Activated CD8-positive, alpha-beta memory T cell treated with anti-CD3 and anti-CD28 coated beads, Interleukin-2, amount 50 U/mL, for 1 hour (primary cell): ENCODE data around the gene CRLF3.
"Not testable (repeated sequence)": the region's sequence is repeated elsewhere in the genome, so short reads cannot be mapped to it uniquely, and the experiment has no call there.

Experiments used
- DNase-seq: peaks from one replicate; pipeline ENCODE4 v3.0.0-alpha.2; 2020; ENCODE audit errors: extremely low read depth

CRLF3 gene

DNA sequence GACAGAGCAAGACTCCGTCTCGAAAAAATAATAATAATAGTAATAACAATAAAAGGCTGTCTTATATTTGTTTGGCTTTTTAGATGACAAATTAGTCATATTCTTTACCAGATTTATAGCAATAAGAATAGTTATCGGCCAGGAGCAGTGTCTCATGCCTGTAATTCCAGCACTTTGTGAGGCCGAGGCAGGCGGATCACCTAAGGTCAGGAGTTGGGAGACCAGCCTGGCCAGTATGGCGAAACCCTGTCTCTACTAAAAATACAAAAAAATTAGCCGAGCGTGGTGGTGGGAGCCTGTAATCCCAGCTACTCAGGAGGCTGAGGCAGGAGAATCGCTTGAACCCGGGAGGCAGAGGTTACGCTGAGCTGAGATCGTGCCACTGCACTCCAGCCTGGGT, 10.3 kb downstream of the CRLF3 start:
- DNase-seq = not testable (repeated sequence)

GRCh38 chr17:30812218-30813177, 12.0 kb downstream of the CRLF3 start:
- DNase-seq = no peak

- no peak for DNase-seq
Measured at GRCh38 chr17:30809867-30810266, 14.6 kb downstream of the CRLF3 start.

- no peak for DNase-seq
Measured at GRCh38 chr17:30808785-30809286, 15.7 kb downstream of the CRLF3 start.

DNA sequence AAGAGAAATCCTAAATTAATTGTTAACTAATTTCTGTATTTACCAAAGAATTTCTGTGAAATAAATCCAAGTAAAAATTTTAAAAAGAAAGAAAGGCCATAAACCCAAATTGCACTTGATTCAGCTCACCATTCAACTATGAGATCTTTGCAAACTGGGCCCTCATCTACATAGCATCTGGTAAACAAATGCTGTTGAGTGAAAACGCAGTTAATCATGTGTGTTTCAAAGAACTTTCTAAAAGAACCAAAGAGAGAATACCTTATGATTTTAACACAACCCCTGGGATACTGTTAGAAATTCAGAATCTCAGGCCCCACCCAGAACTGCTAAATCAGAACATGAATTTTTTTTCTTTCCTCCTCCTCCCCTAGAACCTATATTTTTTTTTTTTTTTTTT, 16.6 kb downstream of the CRLF3 start:
- no peak for DNase-seq

DNA sequence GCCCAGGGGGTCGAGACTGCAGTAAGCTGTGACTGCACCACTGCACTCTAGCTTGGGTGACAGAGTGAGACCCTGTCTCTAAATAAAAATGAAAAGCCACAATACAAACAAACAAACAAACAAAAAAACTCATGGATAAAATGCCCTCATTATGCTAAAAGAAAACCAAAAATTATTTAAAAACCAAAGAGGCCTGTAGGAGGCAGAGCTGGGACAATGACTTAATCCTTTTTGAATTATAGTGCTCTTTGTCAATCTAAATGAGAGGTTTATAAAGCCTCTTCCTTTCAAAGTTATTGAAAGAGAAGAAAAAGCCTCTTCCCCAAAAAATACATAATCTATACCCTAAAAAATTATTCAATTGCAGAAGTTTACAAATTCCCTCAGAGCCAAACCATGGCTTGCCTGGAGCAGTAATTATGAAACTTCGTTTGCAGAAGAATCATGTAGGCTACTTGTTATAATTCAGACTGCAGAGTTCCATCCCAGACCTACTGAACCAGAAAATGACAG, 18.5 kb downstream of the CRLF3 start:
- DNase-seq = no peak

DNA sequence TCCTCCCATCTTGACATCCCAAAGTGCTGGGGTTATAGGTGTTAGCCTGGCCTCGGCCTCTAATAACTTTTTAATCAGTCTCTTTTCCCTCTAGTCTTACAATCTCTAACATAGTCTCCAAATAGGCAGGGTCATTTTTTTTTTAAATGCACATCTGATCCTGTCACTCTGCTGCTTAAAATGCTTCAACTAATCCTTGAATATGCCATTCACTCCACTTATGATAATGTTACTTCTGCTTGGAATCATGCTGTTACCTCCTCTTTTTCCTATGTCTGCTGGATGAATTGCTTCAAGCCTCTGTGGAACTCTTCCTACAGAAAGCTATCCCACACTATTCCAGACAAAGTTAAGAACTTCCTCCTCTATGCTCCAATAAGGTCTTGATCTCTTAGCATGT, 22.8 kb downstream of the CRLF3 start:
- DNase-seq = no peak

DNA sequence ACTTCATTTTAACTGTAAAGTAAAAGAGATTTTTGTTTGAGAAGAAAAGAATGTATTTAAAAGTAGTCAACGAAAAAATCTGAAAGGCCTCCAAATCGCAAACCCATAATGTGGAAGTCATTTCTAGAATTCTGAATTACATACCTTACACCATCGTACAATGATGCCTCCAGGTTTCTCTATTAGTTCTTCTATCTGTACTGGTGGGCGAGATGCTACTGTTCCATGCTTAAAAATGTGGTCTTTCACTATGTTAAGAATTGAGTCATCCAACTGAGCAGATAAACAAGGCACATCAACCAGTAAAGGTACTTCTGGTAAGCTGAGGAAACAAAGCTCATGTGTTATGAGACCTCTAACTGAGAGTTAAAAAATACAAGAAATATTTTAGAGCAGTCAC, 28.5 kb downstream of the CRLF3 start:
- no peak for DNase-seq

DNA sequence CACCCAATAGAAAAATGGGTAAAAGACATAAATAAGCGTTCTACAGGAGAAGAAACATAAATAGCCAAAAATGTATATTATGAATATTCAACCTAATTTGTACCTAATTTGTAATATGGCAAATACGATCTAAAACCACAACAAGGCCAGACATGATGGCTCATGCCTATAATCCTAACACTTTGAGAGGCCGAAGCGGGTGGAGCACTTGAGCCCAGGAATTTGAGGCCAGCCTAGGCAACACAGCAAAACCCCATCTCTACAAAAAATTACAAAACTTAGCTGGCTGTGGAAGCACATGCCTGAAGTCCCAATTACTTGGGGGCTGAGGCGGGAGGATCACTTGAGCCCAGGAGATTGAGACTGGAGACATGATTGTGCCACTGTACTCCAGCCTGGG, 30.1 kb downstream of the CRLF3 start:
- DNase-seq = no peak

DNA sequence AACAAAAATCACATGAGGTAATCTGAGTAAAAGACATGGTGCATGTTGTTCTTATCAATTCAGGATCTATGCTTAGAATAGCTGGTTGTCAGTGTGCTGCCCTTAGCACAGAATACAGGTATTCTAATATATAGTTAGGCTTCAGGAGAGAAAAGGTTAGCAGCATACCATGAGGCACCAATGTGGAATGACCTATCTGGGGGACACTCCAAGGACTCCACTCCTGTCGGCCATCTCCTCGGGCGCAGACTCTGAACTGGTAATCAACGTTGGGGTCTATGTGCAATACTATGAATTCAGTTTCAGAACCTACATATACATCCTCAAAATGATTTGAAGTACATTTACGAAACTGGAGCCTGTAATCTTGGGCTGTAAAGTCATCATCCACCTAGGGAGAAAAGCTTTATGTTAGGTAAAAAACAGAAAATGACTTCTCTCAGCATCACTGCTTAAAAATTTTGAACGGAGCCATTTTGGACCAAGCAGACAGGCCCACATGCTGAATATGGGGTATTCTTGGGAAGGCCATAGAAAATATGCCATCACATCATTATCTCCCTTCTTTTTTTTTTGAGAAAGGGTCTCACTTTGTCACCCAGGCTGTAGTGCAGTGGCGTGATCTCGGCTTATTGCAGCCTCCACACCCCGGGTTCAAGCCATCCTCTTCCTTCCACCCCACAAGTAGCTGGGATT, 31.1 kb downstream of the CRLF3 start:
- DNase-seq = no peak

GRCh38 chr17:30790279-30790678, 34.2 kb downstream of the CRLF3 start:
- no peak for DNase-seq

DNA sequence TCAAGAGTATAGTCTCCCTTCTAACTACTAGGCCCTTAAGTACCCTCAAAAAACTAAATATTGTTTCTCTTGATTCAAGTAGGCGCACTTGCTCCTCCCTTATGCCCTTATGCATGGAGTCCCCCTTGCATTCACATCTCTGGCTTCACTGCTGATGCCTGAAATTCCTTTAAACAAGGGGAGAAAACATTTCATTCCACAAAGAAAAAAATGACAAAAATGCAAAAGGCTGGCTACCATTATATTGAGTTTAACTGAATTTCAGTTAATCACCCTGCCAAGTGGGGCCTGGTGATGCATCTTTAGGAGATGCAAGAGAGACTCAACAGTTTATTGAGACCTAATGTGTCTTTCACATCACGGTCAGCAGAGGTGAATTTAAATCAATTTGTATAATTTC, 35.6 kb downstream of the CRLF3 start:
- DNase-seq = no peak

DNA sequence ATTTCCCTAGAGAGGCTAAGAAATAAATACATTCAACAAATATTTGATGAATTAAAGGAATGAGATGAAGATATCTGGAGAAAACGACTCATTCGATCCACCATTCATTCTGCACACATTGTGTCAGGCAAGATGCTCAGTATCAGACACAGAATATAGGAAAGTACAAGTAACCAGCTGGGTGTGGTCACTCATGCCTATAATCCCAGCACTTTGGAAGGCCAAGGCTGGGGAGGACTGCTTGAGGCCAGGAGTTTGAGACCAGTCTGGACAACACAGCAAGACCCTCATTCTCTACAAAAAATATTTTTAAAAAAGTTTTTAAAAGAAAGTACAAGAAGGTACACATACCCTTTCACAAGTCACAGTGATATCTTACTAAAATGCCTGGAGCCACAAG, 42.3 kb downstream of the CRLF3 start:
- no peak for DNase-seq

GRCh38 chr17:30780343-30780742, 44.1 kb downstream of the CRLF3 start:
- no peak for DNase-seq

- not testable (repeated sequence) for DNase-seq
Measured at GRCh38 chr17:30768771-30769170, 55.7 kb downstream of the CRLF3 start.

GRCh38 chr17:30767641-30768404, 56.7 kb downstream of the CRLF3 start:
- DNase-seq = not testable (repeated sequence)

DNA sequence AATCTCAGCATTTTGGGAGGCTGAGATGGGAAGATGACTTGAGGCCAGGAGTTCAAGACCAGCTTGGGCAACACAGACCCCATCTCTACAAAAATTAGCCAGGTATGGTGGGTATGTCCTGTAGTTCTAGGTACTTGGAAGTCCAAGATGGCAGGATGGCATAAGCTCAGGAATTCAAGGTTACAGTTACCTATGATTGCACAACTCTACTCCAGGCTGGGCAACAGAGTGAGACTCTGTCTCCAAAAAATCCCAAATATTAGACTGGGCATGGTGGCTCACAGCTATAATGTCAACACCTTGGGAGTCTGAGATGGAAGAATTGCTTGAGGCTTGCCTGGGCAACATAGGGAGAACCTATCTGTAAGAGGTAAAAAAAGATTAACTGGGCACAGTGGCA, 63.4 kb downstream of the CRLF3 start:
- no peak for DNase-seq

- DNase-seq = not testable (repeated sequence)
Measured at GRCh38 chr17:30753291-30753690, 71.2 kb downstream of the CRLF3 start.

DNA sequence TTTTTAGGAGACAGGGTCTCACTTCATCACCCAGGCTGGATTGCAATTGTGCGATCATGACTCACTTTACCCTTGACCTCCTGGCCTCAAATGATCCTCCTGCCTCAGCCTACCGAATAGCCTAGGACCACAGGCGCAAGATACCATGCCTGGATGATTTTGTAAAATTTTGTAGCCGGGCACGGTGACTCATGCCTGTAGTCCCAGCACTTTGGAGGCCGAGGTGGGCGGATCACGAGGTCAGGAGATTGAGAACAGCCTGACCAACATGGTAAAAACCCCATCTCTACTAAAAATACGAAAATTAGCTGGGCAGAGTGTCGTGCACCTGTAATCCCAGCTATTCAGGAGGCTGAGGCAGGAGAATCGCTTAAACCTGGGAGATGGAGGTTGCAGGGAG, 73.5 kb downstream of the CRLF3 start:
- not testable (repeated sequence) for DNase-seq

DNA sequence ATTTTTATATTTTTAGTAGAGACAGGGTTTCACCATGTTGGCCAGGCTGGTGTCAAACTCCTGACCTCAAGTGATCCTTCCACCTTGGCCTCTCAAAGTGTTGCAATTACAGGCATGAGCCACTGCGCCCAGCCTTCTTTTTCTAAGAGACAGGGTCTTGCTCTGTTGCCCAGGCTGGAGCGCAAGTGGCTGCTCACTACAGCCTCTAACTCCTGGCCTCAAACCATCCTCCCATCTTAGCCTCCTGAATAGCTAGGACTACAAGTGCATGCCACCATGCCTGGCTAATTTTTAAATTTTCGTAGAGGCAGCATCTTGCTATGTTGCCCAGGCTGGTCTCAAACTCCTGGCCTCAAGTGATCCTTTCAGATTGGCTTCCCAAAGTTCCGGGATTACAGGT, 76.9 kb downstream of the CRLF3 start:
- DNase-seq = not testable (repeated sequence)

DNA sequence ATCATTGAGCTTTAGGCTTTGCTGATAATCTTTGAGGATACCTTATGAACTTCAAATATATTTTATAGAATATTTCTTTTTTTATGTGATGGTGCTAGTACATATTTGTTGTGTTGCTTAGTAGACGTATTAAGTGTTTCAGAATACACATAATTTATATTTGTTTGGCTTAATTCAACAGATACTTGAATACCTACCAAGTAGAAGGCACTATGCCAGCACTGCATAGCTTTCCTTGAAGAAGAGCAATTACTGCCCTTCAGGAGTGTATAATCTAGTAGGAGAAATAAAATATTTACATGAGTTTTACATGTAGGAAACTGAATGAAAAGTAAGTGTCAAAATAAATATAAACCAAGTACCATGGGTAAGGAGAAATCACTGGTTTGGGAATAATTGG, 81.8 kb downstream of the CRLF3 start:
- not testable (repeated sequence) for DNase-seq

- DNase-seq = not testable (repeated sequence)
Measured at GRCh38 chr17:30736371-30736770, 88.1 kb downstream of the CRLF3 start.
